Left renal cortex interstitium (tissue), 4 donors: ENCODE data around the gene GANAB. TPM values are rescaled to one million over a fixed set of nuclear protein-coding genes. Genes with fewer than 3 reads are reported as not detected.
"Not testable (repeated sequence)": the region's sequence is repeated elsewhere in the genome, so short reads cannot be mapped to it uniquely, and the experiment has no call there.

Experiments used
- DNase-seq, 4 donors: peaks; one replicate each; pipeline ENCODE4 v3.0.0-alpha.2; 2013; ENCODE audit warnings: low read depth in 4 of 4, low spot score in 2 of 4, missing footprints in 1 of 4
- polyA plus RNA-seq, 4 donors: library from polyadenylated mRNA; unstranded; fragments of 120-200 nt; gene quantifications; one replicate each; pipeline ENCODE4 v1.2.1, GENCODE V29; 2013; ENCODE audit not compliant: insufficient read length in 4 of 4

Gene GANAB
- polyA plus RNA-seq, 4 donors, result 373 to 393 (median 382) TPM

DNA sequence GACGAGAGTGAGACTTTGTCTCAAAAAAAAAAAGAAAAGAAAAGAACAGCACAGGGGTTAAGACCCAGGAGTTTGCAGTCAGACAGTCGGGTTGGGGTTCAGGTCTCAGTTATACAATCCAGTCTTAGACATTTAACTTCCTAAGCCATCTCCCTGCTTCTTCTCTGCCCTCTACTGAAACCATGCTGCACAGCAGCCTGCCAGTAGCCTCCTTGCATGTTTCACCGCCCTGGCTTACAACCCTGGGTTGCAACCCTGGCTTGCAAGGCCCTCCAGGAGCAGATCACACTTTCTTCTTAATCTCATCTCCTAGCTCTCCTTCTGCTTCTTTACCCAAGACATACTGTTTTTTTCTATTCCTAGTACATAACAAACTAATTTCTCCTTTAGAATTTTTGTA, 18.7 kb downstream of the GANAB start:
- DNase-seq, result no peak

DNA sequence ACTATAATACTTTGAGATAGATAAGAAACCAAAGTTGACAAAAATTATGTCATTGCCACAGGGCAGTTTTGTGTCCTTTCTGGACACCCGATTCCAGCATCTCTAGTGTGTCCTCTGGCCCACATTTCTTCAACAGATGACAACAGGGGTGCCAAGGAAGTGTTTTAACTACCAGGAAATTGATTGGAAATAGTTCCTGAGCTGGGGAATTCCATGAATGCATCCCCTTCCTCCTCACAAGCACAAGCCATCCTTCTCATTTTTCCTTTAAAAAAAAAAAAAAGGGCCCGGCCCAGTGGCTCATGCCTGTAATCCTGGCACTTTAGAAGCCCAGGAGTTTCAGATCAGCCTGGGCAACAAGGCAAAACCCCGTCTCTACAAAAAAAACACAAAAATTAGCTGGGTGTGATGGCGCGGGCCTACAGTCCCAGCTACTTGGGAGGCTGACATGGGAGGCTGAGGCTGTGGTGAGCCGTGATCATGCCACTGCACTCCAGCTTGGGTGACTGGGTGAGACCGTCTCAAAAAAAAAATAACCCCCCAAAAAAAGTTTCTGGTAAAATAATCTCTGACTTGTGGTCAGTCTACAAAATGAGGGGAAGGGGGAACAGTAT, 23.8 kb downstream of the GANAB start:
- DNase-seq, result no peak

GRCh38 chr11:62621567-62622470, 24.6 kb downstream of the GANAB start, which contains the start of gene B3GAT3:
Gene B3GAT3 (minus strand): TSS chr11:62621986. CDS start chr11:62621947, 39 bp downstream.
- DNase-seq, result peak in 3 of 4 donors; percentile 68 to 92 (median 84)

GRCh38 chr11:62621027-62621566, 25.3 kb downstream of the GANAB start:
- no peak for DNase-seq

- not testable (repeated sequence) for DNase-seq
Measured at GRCh38 chr11:62616957-62617356, 29.5 kb downstream of the GANAB start.

DNA sequence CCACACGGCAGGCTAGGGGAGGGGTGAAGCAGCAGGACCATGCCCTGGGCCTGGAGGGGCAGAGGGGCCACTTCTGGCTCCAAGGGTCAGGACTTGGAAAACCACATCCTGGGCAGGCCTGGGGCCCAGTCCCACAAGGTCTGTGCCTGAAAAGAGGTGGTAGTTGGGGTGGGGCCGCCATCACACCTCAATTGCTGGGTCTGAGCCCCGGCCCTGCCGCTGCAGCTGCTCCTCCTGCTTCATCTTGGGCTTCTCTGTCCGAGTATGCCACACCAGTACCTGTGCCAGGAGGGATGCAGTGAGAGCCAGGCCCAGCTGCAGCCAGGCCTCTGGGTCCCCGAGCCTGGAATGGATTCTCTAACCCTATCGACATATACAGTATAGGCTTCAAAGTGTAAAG, 30.9 kb downstream of the GANAB start:
- no peak for DNase-seq

DNA sequence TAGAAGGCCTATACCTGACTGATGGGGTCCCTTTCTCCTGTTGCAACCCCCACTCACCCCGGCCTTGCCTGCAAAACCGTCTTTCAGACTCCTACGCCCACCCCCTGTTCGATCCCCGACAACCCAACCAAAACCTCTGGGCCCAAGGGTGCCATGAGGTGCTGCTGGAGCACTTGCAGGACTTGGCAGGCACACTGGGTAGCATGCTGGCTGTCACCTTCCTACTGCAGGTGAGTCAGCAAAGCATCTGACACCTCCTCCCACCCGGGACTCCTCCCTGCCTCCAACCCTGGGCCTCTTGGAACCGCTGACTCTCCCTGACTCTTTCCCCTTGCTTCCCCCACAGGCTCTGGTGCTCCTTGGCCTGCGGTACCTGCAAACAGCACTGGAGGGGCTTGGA, 32.1 kb downstream of the GANAB start:
- no peak for DNase-seq

GRCh38 chr11:62613291-62613778, 33.1 kb downstream of the GANAB start:
- no peak for DNase-seq

- peak in 1 of 4 donors; percentile 70 for DNase-seq
Measured at GRCh38 chr11:62612366-62613290, 33.8 kb downstream of the GANAB start, which contains the start of the genes EML3 and ROM1. Gene EML3 (minus strand): TSS chr11:62612775. CDS start chr11:62612457, 318 bp downstream. Gene ROM1 (plus strand): TSS chr11:62613257. CDS start chr11:62613282, 25 bp downstream.

DNA sequence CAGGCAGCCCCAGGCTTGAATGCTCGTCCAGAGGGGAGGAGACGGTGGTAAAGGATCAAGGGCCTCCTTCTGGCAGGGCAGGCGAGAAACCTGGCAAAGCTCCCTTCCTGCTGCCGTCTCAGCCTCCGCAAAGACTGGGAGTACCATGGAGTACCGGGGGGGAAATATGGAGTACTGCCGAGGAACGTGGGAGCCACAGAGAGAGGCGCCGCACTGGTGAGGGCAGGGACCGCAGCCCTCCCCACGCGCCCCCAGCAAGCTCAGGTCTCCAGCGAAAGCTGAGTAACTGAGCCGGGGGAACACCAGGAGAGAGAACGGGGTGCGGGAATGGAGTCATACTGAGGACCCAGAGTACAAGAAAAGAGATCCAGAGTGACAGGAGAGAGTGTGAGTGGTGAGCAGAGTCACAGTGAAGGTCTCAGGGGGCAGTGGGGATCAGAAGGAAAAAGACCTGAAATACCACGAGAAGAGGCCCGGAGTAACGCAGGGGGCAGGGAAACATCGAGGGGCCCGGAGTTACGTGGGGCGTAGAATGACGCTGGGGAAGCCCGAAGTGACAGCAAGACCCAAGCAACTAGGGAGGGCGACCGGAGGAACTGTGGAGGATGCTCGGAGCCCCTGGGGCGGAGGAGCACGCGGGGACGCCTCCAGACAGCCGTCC, 34.6 kb downstream of the GANAB start:
- peak in 1 of 4 donors; percentile 24 for DNase-seq

DNA sequence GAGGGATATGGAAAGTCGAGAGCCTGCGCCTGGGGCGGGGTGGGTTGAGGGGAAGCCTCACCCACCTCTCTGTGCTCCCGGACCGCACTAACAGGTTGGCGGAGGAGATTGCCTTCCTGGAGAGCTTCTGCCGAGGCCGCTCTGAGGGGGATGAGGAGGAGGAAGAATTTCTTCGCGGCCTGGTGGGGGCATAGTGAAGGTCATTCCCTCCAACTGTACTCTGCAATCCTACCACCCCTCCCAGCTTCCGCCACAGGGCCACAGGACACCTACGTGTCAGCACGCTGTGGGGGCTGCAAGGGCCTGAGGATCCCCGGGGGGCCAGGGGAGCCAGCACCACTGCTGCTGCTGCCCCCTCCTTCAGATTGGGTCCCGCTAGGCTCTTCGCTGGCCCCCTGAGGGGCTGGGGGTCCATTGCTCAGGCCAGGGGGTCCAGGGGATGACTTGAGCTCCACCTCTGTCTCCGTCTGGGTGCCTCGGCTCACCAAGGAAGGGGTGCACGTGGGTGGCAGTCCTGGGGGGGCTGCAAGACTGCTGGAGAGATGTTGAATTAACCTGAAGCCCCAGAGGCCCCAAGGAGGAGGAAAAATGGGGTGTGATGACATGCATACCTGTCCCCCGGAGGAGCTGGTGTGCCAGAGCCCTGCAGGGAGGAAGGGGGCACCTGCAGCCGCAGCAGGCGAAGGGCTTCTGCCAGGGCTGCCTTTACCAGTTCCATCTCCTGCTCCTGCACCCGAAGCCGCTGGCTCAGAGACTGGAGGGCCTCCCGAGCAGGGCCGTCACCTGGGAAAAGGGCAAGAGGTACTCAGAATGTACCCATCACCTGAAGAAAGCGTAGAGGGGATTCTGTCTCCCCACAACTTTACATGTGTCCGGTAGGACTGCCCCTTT, 35.4 kb downstream of the GANAB start:
- no peak for DNase-seq

DNA sequence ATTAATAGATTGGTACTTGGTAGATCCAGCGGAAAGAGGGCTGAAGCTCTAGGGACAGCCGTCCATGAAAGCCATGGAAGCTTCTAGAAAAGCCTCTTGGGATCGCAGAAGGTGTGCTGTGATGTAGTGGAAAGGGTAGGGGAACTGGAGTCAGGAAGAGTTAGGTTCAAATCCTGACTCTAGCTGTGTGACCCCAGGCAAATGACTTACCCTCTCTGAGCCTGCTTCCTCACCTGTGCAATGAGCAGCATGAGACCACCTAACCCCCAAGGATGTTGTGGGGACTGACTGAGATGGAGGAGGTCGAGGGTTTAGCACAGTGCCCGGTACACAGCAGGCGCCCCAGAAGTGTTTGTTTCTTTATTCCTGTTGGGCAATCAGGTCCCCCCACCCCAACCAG, 36.0 kb downstream of the GANAB start:
- DNase-seq, result no peak

GRCh38 chr11:62608776-62609175, 37.6 kb downstream of the GANAB start:
- DNase-seq, result no peak

DNA sequence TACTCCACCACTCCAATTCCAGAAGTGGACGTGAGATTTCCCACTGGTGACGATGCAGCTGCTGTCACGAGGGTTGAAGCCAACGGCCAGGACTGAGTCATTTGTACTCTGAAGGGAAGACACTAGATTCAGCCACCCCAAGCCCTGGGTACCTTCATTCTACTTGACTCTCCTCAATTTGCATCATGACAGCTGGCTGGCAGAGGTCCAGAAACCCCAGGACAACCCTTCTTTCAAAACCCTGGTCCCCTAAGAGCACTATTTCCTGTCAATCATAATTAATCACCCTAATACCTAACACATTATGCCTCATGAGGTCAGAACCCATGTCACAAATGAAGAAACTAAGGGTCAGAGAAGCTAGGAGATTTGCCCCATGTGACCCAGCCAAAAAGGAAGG, 38.7 kb downstream of the GANAB start:
- no peak for DNase-seq

- DNase-seq, result no peak
Measured at GRCh38 chr11:62605902-62606301, 40.5 kb downstream of the GANAB start.

DNA sequence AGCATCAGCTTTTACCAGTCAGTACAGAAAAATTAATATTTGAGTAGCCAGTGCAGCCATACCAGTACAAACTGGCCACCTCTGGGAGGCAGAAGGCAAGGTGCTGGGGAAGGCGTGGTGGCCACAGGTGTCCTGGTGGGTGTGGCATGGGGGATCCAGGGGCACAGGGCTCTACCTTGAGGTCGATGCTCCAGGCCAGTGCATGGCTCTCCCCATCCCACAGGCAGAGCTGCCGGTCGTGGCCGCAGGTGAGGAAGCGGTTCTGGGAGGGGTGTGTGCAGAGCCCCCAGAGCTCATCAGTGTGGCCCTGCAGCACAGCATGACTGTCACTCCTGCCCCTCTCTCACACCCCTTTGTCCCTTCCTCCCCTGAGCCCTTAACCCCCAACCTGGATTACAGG, 40.9 kb downstream of the GANAB start:
- no peak for DNase-seq

DNA sequence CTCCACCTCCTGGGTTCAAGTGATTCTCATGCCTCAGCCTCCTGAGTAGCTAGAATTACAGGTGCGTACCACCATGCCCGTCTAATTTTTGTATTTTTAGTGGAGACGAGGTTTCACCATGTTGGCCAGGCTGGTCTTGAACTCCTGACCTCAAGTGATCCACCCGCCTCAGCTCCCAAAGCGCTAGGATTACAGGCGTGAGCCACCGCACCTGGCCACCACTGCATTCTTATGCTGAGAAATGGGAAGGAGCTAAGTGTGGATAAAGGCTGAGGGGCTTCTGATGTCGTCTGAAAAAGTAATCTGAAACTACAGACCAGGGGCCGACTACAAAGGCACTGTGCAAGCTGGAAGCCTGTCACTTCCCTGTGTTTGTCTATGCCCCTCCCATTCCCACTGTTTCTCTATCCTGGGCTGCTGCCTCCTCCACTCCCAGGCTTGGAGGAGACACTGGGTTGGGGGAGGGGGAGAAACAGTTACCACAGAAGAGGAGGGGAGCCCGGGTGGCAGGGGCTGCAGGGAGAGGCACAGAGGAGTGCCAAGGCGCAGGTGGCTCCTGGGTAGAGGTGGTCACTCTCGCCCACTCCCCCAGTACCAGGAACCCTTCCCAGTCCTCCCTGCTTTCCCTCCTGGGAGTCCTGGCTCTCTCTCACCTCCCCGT, 41.8 kb downstream of the GANAB start:
- DNase-seq, result peak in 1 of 4 donors; percentile 21

GRCh38 chr11:62603776-62604299, 42.6 kb downstream of the GANAB start:
- DNase-seq, result no peak
